ENCODE measurements around the gene NSMCE1. TPM values are rescaled to one million over a fixed set of nuclear protein-coding genes. Genes with fewer than 3 reads are reported as not detected.
"Not testable (repeated sequence)": the region's sequence is repeated elsewhere in the genome, so short reads cannot be mapped to it uniquely, and the experiment has no call there.

The NSMCE1 gene
- total RNA-seq, 1 donor from 2014 or later = 53.0 TPM

DNA sequence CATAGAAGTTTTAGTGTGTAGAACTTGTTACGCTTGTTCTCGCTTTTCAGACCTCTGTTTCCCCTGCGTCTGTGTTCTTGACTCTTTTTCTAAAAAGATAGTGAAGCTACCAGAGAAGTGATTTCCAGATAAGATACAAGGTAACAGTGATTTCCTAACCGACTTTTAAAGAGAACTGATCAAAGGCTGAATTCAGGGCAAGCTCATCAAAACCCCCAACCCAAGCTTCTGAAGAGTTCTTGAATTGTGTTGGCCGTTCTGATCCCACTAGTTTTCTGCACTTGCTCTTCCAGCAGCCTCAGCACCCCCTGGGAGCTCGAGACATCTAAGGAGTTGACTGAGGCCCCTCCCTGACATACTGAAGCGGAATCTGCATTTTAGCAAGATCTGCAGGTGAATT is 12.7 kb upstream of the NSMCE1 start:
- peaks cover 4% of the 10 kb centered on the region for H3K4me1 ChIP-seq
- no peaks in the 10 kb centered on the region for H3K27me3 ChIP-seq (ENCODE audit: low read depth)
- no peak overlapping the region for H3K27ac ChIP-seq
- ATAC-seq (no peak), DNase-seq (no peak)
- H3K36me3 ChIP-seq = no peaks in the 10 kb centered on the region
- no peaks in the 10 kb centered on the region for H3K9me3 ChIP-seq
- intact Hi-C loops (cut with DNase I) = no loop called here
- TF ChIP-seq, protein P1, sequence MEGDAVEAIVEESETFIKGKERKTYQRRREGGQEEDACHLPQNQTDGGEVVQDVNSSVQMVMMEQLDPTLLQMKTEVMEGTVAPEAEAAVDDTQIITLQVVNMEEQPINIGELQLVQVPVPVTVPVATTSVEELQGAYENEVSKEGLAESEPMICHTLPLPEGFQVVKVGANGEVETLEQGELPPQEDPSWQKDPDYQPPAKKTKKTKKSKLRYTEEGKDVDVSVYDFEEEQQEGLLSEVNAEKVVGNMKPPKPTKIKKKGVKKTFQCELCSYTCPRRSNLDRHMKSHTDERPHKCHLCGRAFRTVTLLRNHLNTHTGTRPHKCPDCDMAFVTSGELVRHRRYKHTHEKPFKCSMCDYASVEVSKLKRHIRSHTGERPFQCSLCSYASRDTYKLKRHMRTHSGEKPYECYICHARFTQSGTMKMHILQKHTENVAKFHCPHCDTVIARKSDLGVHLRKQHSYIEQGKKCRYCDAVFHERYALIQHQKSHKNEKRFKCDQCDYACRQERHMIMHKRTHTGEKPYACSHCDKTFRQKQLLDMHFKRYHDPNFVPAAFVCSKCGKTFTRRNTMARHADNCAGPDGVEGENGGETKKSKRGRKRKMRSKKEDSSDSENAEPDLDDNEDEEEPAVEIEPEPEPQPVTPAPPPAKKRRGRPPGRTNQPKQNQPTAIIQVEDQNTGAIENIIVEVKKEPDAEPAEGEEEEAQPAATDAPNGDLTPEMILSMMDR (IDR thresholded peaks at IDR 0.05) = no peak
- no peak overlapping the region for H3K4me3 ChIP-seq

DNA sequence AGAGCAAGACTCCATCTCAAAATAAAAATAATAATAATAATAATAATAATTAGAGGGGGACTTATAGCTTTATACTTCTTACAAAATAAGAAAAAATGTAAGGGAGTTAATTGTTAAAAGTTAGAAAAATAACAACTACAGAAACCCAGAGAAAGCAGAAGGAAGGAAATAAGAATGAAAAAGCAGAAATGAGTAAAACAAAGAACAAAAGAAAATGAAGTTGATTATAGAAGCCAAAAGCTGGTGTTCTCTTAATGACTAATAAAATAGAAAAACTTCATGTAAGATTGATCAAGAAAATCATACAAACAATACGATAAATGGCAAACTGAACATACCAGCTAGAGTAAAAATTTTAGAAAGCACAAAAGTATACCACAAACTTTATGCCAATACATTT is 6.8 kb upstream of the NSMCE1 start:
- DNase-seq (no peak), ATAC-seq (no peak)
- Histone ChIP-seq H3K4me1 (no peaks in the 10 kb centered on the region), H3K36me3 (no peaks in the 10 kb centered on the region), H3K27ac (no peak overlapping the region), H3K27me3 (ENCODE audit: low read depth) (no peaks in the 10 kb centered on the region), H3K4me3 (no peak overlapping the region), H3K9me3 (no peaks in the 10 kb centered on the region)
- intact Hi-C loops (cut with DNase I) = no loop called here
- TF ChIP-seq, protein P1 (IDR thresholded peaks at IDR 0.05) = no peak

DNA sequence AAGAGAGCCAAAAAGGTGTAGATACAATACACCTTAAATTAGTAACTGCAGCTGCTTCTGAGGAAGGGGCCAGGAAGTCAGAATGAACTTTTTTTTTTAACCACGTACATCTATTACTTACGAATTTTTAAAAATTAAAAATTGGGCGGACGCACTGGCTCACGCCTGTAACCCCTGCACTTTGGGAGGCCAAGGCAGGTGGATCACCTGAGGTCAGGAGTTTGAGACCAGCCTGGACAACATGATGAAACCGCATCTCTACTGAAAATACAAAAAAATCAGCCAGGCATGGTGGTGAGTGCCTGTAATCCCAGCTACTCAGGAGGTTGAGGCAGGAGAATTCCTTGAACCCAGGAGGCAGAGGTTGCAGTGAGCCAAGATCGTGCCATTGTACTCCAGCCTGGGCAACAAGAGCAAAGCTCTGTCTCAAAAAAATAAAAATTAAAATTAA is 5.9 kb upstream of the NSMCE1 start:
- intact Hi-C loops (cut with DNase I); H3K9me3 ChIP-seq; H3K4me1 ChIP-seq; H3K27ac ChIP-seq; H3K27me3 ChIP-seq (ENCODE audit: low read depth); ATAC-seq; DNase-seq; H3K36me3 ChIP-seq; H3K4me3 ChIP-seq: not testable (repeated sequence)

DNA sequence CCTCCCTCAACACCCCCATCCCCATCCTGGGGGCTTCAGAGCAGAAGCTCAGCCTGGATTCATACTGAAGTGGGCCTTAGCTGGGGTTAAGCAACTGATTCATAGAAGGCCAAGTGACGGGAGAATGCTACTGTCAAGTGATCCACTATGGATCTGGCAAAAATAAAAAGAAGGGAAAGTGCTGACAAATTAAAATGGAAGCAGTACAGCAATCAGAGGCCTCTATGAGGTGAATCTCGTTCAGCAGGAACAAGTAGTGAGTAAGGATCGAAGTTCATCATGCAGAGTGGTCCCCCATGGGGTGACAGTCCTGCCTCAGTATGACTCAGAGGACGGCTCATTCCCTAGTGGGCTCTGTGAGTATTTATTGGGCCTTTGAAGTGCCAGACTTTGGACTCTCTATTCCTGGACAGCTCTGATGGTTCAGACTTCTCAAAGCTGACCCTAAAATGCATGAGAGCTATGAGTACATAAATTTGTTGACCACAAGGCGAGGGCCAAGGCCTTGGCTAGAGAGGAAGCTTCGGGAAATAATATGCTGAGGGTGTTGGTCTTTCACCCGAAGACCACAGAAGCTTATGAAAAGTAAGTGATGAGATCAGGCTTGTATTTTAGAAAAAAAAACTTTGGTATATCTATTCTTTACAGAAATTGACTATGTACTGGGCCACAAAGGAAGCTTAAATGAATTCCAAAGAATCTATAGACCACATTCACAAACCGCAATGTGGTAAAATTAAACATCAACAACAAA is 5.3 kb upstream of the NSMCE1 start:
- Histone ChIP-seq H3K9me3 (no peaks in the 10 kb centered on the region), H3K4me3 (no peak overlapping the region), H3K4me1 (peaks cover 7% of the 10 kb centered on the region), H3K27me3 (ENCODE audit: low read depth) (no peaks in the 10 kb centered on the region), H3K27ac (no peak overlapping the region), H3K36me3 (no peaks in the 10 kb centered on the region)
- TF ChIP-seq, protein P1 (IDR thresholded peaks at IDR 0.05) = no peak
- intact Hi-C loops (cut with DNase I) = no loop called here
- ATAC-seq = no peak
- no peak for DNase-seq

DNA sequence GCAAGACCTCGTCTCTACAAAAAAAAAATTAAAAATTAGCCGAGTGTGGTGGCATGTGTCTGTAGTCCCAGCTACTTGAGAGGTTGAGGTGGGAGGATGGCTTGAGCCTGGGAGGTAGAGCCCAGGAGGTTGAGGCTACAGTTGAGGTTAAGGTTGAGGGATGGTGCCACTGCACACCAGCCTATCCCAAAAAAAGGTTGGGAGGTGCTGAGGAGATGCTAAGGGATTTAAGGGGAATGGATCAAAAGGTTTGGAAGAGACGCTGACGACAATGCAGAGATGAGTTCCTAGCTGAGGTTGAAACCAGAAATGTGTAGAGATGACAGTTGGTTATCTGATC is 4.7 kb upstream of the NSMCE1 start:
- Histone ChIP-seq H3K4me1 (peaks cover 7% of the 10 kb centered on the region), H3K27ac (no peak overlapping the region), H3K36me3 (no peaks in the 10 kb centered on the region), H3K9me3 (no peaks in the 10 kb centered on the region), H3K27me3 (ENCODE audit: low read depth) (no peaks in the 10 kb centered on the region), H3K4me3 (no peak overlapping the region)
- intact Hi-C loops (cut with DNase I) = no loop called here
- ATAC-seq (no peak), DNase-seq (no peak)
- TF ChIP-seq, protein P1 (IDR thresholded peaks at IDR 0.05) = no peak

DNA sequence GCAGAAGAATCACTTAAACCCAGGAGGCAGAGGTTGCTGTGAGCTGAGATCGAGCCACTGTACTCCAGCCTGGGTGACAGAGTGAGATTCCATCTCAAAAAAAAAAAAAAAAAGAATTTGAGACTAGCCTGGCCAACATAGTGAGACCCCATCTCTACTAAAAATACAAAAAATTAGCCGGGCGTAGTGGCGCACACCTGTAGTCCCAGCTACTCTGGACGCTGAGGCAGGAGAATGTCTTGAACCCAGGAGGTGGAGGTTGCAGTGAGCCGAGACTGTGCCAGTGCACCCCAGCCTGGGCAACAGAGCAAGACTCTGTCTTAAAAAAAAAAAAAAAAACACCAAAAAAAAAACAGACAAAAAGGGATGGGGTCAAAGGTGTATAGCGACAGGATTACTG is 4.1 kb upstream of the NSMCE1 start:
- DNase-seq; H3K4me1 ChIP-seq; H3K27ac ChIP-seq; H3K36me3 ChIP-seq; ATAC-seq; H3K9me3 ChIP-seq; H3K27me3 ChIP-seq (ENCODE audit: low read depth); H3K4me3 ChIP-seq; intact Hi-C loops (cut with DNase I): not testable (repeated sequence)
